Liver (tissue), 3 donors: ENCODE measurements around the gene CLEC4E.

Experiments
- EGR1 ChIP-seq, 2 donors: IDR thresholded peaks; 2 replicates each; pipeline ENCODE4 v1.6.1; 2016 to 2018; ENCODE audit warnings: antibody characterized with exemption in 2 of 2, low read depth in 2 of 2
- FOXA1 ChIP-seq: IDR thresholded peaks from 2 replicates; pipeline ENCODE4 v1.6.1; 2016; ENCODE audit warnings: antibody characterized with exemption
- FOXA2 ChIP-seq: IDR thresholded peaks from 2 replicates; pipeline ENCODE4 v1.6.1; 2016; ENCODE audit warnings: antibody characterized with exemption
- GABPA ChIP-seq, 2 donors: IDR thresholded peaks in 1 of 2; conservative IDR thresholded peaks in 1 of 2; 2 replicates each; pipeline ENCODE4 v1.6.1; 2016; ENCODE audit warnings: antibody characterized with exemption in 2 of 2, mild to moderate bottlenecking in 1 of 2, moderate library complexity in 1 of 2
- NR2F2 ChIP-seq: IDR thresholded peaks from 2 replicates; pipeline ENCODE4 v1.6.1; 2016; ENCODE audit warnings: antibody characterized with exemption
- RAD21 ChIP-seq, 2 donors: IDR thresholded peaks; 2 replicates each; pipeline ENCODE4 v1.6.1; 2016; ENCODE audit warnings: antibody characterized with exemption in 2 of 2, mild to moderate bottlenecking in 2 of 2
- SP1 ChIP-seq: IDR thresholded peaks from 2 replicates; pipeline ENCODE4 v1.6.1; 2018; ENCODE audit warnings: antibody characterized with exemption, mild to moderate bottlenecking
- YY1 ChIP-seq: IDR thresholded peaks from 2 replicates; pipeline ENCODE4 v1.6.1; 2016; ENCODE audit warnings: antibody characterized with exemption, mild to moderate bottlenecking
- TF ChIP-seq, protein P1 (sequence below): fragments of 150-350 bp; IDR thresholded peaks from 2 replicates; pipeline ENCODE4 v1.5.1; 2017; ENCODE audit warnings: improper control_type of control experiment, low read depth, low read length; ENCODE audit not compliant: missing input control
- TF ChIP-seq, protein P2 (sequence below): IDR thresholded peaks from 2 replicates; pipeline ENCODE4 v1.6.1; 2016; ENCODE audit warnings: antibody characterized with exemption
- donor health status: healthy.
- donor health status: healthy.

DNA sequence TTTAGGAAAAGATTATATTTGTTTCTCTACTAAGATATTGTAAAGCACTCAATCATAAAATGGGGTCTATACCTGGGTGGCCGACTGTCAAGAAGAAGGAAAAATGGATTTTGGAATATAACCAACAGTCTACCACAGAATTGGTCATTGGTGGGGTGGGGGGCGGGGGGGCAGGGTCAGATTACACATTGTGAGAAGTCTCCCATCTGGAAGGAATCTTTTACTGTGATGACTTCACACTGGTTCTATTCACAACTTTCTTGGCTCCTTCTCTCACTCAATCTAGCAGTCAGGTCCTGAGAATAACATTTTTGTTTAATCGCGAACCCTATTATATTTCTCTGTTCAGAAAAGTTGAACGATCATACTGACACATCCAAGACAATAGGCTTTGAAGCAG, 8.7 kb upstream of the CLEC4E start:
- TF ChIP-seq, protein P1, sequence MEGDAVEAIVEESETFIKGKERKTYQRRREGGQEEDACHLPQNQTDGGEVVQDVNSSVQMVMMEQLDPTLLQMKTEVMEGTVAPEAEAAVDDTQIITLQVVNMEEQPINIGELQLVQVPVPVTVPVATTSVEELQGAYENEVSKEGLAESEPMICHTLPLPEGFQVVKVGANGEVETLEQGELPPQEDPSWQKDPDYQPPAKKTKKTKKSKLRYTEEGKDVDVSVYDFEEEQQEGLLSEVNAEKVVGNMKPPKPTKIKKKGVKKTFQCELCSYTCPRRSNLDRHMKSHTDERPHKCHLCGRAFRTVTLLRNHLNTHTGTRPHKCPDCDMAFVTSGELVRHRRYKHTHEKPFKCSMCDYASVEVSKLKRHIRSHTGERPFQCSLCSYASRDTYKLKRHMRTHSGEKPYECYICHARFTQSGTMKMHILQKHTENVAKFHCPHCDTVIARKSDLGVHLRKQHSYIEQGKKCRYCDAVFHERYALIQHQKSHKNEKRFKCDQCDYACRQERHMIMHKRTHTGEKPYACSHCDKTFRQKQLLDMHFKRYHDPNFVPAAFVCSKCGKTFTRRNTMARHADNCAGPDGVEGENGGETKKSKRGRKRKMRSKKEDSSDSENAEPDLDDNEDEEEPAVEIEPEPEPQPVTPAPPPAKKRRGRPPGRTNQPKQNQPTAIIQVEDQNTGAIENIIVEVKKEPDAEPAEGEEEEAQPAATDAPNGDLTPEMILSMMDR, result no peak
- TF ChIP-seq EGR1 (IDR thresholded peaks at IDR 0.05; ENCODE audit: low read depth in 2 of 2), result no peak
- TF ChIP-seq NR2F2, result no peak
- TF ChIP-seq, protein P2, sequence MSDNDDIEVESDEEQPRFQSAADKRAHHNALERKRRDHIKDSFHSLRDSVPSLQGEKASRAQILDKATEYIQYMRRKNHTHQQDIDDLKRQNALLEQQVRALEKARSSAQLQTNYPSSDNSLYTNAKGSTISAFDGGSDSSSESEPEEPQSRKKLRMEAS, result no peak
- no peak for TF ChIP-seq FOXA1
- no peak for TF ChIP-seq SP1
- TF ChIP-seq GABPA (IDR thresholded peaks at IDR 0.05 in 1 of 2, conservative IDR thresholded peaks at IDR 0.05 in 1 of 2), result no peak
- no peak for TF ChIP-seq FOXA2
- no peak for TF ChIP-seq YY1
- no peak for TF ChIP-seq RAD21 (IDR thresholded peaks at IDR 0.05)
